Suprapubic skin (tissue), 4 donors: Measurements from ENCODE around the gene CSKMT.

Experiments
- EP300 ChIP-seq: sonication (generic); formaldehyde crosslinking; IDR thresholded peaks from one replicate; pipeline ENCODE4 v1.6.1; 2017; ENCODE audit warnings: antibody characterized with exemption
- POLR2A ChIP-seq, 2 donors: fragments of 450-650 bp; IDR thresholded peaks; one replicate each; pipeline ENCODE4 v1.6.1; 2017; ENCODE audit warnings: antibody characterized with exemption in 2 of 2, mild to moderate bottlenecking in 2 of 2, moderate library complexity in 2 of 2
- POLR2AphosphoS5 ChIP-seq, 3 donors: sonication (generic); formaldehyde crosslinking; IDR thresholded peaks; one replicate each; pipeline ENCODE4 v1.6.1; 2017; ENCODE audit warnings: antibody characterized with exemption in 3 of 3
- TF ChIP-seq, protein P1 (sequence below), 2 donors: fragments of 200-600 bp in 1 of 2; fragments of 450-650 bp in 1 of 2; sonication (generic) in 1 of 2; IDR thresholded peaks; one replicate each; pipeline ENCODE4 v1.5.1; 2016 to 2019; ENCODE audit warnings: antibody characterized with exemption in 2 of 2, mild to moderate bottlenecking in 1 of 2, moderate library complexity in 1 of 2

DNA sequence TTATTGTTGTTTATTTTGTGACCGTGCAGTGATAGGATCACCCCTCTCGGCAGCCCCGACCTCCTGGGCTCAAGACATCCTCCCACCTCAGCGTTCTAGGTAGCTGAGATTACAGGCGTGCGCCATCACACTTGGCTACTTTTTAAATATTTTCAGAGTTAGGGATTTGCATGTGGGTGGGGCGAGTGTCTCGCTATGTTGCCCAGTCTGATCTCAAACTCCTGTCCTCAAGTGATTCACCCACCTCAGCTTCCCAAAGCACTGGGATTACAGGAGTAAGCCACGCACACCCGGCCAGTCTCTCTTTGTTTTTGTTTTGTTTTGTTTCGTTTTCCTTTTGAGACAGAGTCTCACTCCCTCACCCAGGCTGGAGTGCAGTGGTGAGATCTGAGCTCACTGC is 10.8 kb upstream of the CSKMT start:
- TF ChIP-seq, protein P1, sequence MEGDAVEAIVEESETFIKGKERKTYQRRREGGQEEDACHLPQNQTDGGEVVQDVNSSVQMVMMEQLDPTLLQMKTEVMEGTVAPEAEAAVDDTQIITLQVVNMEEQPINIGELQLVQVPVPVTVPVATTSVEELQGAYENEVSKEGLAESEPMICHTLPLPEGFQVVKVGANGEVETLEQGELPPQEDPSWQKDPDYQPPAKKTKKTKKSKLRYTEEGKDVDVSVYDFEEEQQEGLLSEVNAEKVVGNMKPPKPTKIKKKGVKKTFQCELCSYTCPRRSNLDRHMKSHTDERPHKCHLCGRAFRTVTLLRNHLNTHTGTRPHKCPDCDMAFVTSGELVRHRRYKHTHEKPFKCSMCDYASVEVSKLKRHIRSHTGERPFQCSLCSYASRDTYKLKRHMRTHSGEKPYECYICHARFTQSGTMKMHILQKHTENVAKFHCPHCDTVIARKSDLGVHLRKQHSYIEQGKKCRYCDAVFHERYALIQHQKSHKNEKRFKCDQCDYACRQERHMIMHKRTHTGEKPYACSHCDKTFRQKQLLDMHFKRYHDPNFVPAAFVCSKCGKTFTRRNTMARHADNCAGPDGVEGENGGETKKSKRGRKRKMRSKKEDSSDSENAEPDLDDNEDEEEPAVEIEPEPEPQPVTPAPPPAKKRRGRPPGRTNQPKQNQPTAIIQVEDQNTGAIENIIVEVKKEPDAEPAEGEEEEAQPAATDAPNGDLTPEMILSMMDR (IDR thresholded peaks at IDR 0.05): no peak
- TF ChIP-seq EP300 (no peak), POLR2AphosphoS5 (IDR thresholded peaks at IDR 0.05) (no peak), POLR2A (IDR thresholded peaks at IDR 0.05) (no peak)
